Endothelial cell of umbilical vein (primary cell): Measurements from ENCODE around the gene KLK13. TPM values are rescaled to one million over a fixed set of nuclear protein-coding genes. Genes with fewer than 3 reads are reported as not detected.

Experiments used
- BruUV-seq: library from RNA; stranded (reverse); fragments of 400-500 nt; replicated peaks from 2 replicates; lab custom pipeline; 2021; lab: Mats Ljungman, UMichigan
- CTCF ChIA-PET: fragments of 300-600, 350-600 bp; sonication (Branson Sonifier 250); formaldehyde crosslinking; loops from one replicate; lab custom pipeline; 2021; ENCODE audit warnings: antibody characterized with exemption, inconsistent platforms; lab: Charles Lee
- POLR2A ChIA-PET: fragments of 300-600, 350-600 bp; sonication (Branson Sonifier 250); formaldehyde crosslinking; loops from one replicate; lab custom pipeline; 2021; ENCODE audit warnings: antibody characterized with exemption, inconsistent platforms; lab: Charles Lee
- DNase-seq: peaks from one replicate; pipeline ENCODE4 v3.0.0-alpha.2; 2011; ENCODE audit warnings: low read depth, low spot score
- FAIRE-seq: peaks from 2 replicates; lab custom pipeline; 2011; peaks lifted over from hg19 to GRCh38; lab: Jason Lieb, UNC
- H2AFZ ChIP-seq: 2 replicates; pipeline ENCODE4 v1.6.0; 2012; ENCODE audit warnings: low read depth, low read length, control low read depth, inconsistent platforms
- H3K27ac ChIP-seq: 2 replicates; pipeline ENCODE4 v1.5.1; 2011; ENCODE audit warnings: low read depth, mild to moderate bottlenecking, control low read depth, low read length, moderate library complexity; ENCODE audit not compliant: insufficient read depth
- H3K27me3 ChIP-seq, 2 experiments: 2 replicates each; pipeline versions ENCODE4 v1.6.0 to v1.6.1; 2011; ENCODE audit warnings: low read length in 2 of 2, mixed read lengths in 1 of 2; ENCODE audit not compliant: control insufficient read depth in 2 of 2, insufficient read depth in 2 of 2
- H3K36me3 ChIP-seq, 2 experiments: 2 replicates in 1 of 2; 3 replicates in 1 of 2; pipeline ENCODE4 v1.5.1; 2011; ENCODE audit warnings: low read length in 2 of 2, mild to moderate bottlenecking in 1 of 2, moderate library complexity in 1 of 2; ENCODE audit not compliant: control insufficient read depth in 2 of 2, insufficient read depth in 2 of 2; ENCODE audit errors: extremely low read depth in 1 of 2
- H3K4me1 ChIP-seq: 3 replicates; pipeline ENCODE4 v1.5.1; 2011; ENCODE audit warnings: mild to moderate bottlenecking, low read length; ENCODE audit not compliant: control insufficient read depth, insufficient read depth; ENCODE audit errors: extremely low read depth
- H3K4me2 ChIP-seq: 2 replicates; pipeline ENCODE4 v1.6.1; 2011; ENCODE audit warnings: low read length, control low read depth, mixed read lengths; ENCODE audit not compliant: insufficient read depth
- H3K4me3 ChIP-seq, 3 experiments: fragments of 200-600 bp in 1 of 3; sonication (generic), shearing (Covaris generic) in 1 of 3; replicated peaks in 1 of 3; 2 replicates each; pipeline ENCODE4 v1.5.1; 2011 to 2016; ENCODE audit warnings: control low read depth in 3 of 3, low read length in 3 of 3, mild to moderate bottlenecking in 2 of 3, inconsistent platforms in 1 of 3, low read depth in 1 of 3, moderate library complexity in 1 of 3; ENCODE audit not compliant: insufficient read depth in 1 of 3
- H3K79me2 ChIP-seq: 2 replicates; pipeline ENCODE4 v1.6.0; 2012; ENCODE audit warnings: low read length, inconsistent platforms; ENCODE audit not compliant: control insufficient read depth, insufficient read depth
- H3K9ac ChIP-seq: replicated peaks from 2 replicates; pipeline ENCODE3; 2011; ENCODE audit warnings: low read length, control low read depth; ENCODE audit not compliant: insufficient read depth; ENCODE audit errors: extremely low read depth
- H3K9me1 ChIP-seq: replicated peaks from 3 replicates; pipeline ENCODE4 v1.6.0; 2011; ENCODE audit warnings: mild to moderate bottlenecking, low read length; ENCODE audit not compliant: control insufficient read depth, insufficient read depth; ENCODE audit errors: extremely low read depth
- H3K9me3 ChIP-seq: replicated peaks from 2 replicates; pipeline ENCODE4 v1.5.1; 2012; ENCODE audit warnings: low read length, inconsistent platforms; ENCODE audit not compliant: control insufficient read depth, insufficient read depth
- H4K20me1 ChIP-seq: replicated peaks from 2 replicates; pipeline ENCODE3; 2011; ENCODE audit warnings: mild to moderate bottlenecking, low read length; ENCODE audit not compliant: control insufficient read depth, insufficient read depth; ENCODE audit errors: extremely low read depth
- EZH2 ChIP-seq: IDR thresholded peaks from 2 replicates; pipeline ENCODE4 v1.6.1; 2012; ENCODE audit warnings: borderline replicate concordance, low read depth, mild to moderate bottlenecking, moderate library complexity, low read length, inconsistent platforms; ENCODE audit not compliant: severe bottlenecking
- FOS ChIP-seq: IDR thresholded peaks from 2 replicates; pipeline ENCODE4 v1.6.1; 2011; ENCODE audit warnings: mild to moderate bottlenecking, low read length, moderate library complexity, borderline replicate concordance; ENCODE audit not compliant: insufficient read depth
- GATA2 ChIP-seq: IDR thresholded peaks from 2 replicates; pipeline ENCODE4 v1.7.0; 2011; ENCODE audit warnings: low read depth, mild to moderate bottlenecking, moderate library complexity, mixed read lengths, low read length; ENCODE audit not compliant: insufficient read length, insufficient read depth
- JUN ChIP-seq: IDR thresholded peaks from 2 replicates; pipeline ENCODE4 v1.6.1; 2011; ENCODE audit warnings: borderline replicate concordance, low read depth; ENCODE audit not compliant: insufficient read length, insufficient read depth
- MYC ChIP-seq: IDR thresholded peaks from one replicate; pipeline ENCODE4 v1.6.1; 2011; ENCODE audit warnings: mild to moderate bottlenecking, low read depth, low read length
- POLR2A ChIP-seq: IDR thresholded peaks from 2 replicates; pipeline ENCODE4 v1.6.1; 2012; ENCODE audit warnings: low read depth, mild to moderate bottlenecking, control low read depth, low read length
- POLR2AphosphoS5 ChIP-seq: IDR thresholded peaks from 2 replicates; pipeline ENCODE4 v1.6.1; 2012; ENCODE audit warnings: low read depth, mild to moderate bottlenecking, control low read depth, low read length, moderate library complexity; ENCODE audit not compliant: insufficient read depth
- dilution Hi-C: fragments of 300-500 bp; cut with MboI; formaldehyde crosslinking; loops from one replicate; pipeline ENCODE4 v1.15.0; 2019; ENCODE audit warnings: low sequenced_read_pairs; ENCODE audit not compliant: extremely low pct_ligation_motif_present
- intact Hi-C: fragments of 100-400 bp; cut with micrococcal nuclease; formaldehyde crosslinking; loops from one replicate; pipeline ENCODE4 v1.10.0; 2022
- polyA plus RNA-seq, 4 experiments: library from polyadenylated mRNA; depleted of rRNA in 3 of 4; stranded (reverse) in 3 of 4; unstranded in 1 of 4; fragments of >200 nt; gene quantifications; 2 replicates each; pipeline versions ENCODE4 v1.2.1 to v1.2.3, GENCODE V29; 2011 to 2012; ENCODE audit warnings: missing spikeins in 1 of 4
- total RNA-seq: library from RNA; stranded (reverse); gene quantifications from 2 replicates; pipeline ENCODE4 v1.2.3, GENCODE V29; 2021
- TF ChIP-seq, protein P1 (sequence below), 2 donors: IDR thresholded peaks; 1 replicate in 1 of 2; 2 replicates in 1 of 2; pipeline ENCODE4 v1.5.1; 2011; ENCODE audit warnings: low read length in 2 of 2, mild to moderate bottlenecking in 2 of 2, moderate library complexity in 2 of 2, control low read depth in 1 of 2, inconsistent platforms in 1 of 2, low read depth in 1 of 2; ENCODE audit not compliant: insufficient read depth in 1 of 2; ENCODE audit errors: extremely low read depth in 1 of 2
- TF ChIP-seq, protein P2 (sequence below): IDR thresholded peaks from 2 replicates; pipeline ENCODE4 v1.6.1; 2011; ENCODE audit not compliant: insufficient read depth, insufficient read length

Gene KLK13
- total and polyA plus RNA-seq, 2 donors (not counting 3 experiments of a cell fraction or from before 2014, with no cell fraction given): not detected

DNA sequence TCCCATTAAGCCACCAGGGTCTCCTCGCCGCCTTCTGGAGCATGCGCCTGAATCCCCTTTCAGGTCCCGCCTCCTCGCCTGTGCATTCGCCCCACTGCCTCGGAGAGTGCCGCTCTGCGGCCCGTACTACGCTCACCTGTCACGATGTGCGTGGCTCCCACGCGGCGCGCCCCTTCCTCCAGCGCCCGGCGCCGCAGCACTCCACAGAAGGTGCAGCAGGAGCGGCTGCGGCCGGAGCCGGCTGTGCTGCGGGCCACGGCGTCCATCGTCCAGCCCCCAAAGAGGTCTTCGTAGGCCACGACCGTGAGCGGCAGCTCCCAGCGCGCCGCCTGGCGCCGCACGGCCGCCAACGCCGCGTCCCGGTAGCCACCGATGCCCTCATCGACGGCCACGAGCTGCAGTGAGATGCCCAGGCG, 39.0 kb upstream of the KLK13 start:
- Histone ChIP-seq H3K9me1 (no peaks in the 10 kb centered on the region), H3K4me3 (no peak overlapping the region), H3K4me2 (no peak overlapping the region), H3K9me3 (no peaks in the 10 kb centered on the region), H3K27ac (no peak overlapping the region), H3K27me3 (no peaks in the 10 kb centered on the region), H3K4me1 (peaks cover 11% of the 10 kb centered on the region), H3K36me3 (peaks cover 2 to 5% of the 10 kb centered on the region in 2 experiments), H3K9ac (no peak overlapping the region), H3K79me2 (peaks cover 59% of the 10 kb centered on the region), H4K20me1 (no peaks in the 10 kb centered on the region), H2AFZ (no peak overlapping the region)
- dilution Hi-C loops (no loop called here), intact Hi-C loops (no loop called here)
- TF ChIP-seq FOS: no peak
- TF ChIP-seq POLR2AphosphoS5: no peak
- TF ChIP-seq GATA2: no peak
- TF ChIP-seq JUN: no peak
- TF ChIP-seq, protein P1, sequence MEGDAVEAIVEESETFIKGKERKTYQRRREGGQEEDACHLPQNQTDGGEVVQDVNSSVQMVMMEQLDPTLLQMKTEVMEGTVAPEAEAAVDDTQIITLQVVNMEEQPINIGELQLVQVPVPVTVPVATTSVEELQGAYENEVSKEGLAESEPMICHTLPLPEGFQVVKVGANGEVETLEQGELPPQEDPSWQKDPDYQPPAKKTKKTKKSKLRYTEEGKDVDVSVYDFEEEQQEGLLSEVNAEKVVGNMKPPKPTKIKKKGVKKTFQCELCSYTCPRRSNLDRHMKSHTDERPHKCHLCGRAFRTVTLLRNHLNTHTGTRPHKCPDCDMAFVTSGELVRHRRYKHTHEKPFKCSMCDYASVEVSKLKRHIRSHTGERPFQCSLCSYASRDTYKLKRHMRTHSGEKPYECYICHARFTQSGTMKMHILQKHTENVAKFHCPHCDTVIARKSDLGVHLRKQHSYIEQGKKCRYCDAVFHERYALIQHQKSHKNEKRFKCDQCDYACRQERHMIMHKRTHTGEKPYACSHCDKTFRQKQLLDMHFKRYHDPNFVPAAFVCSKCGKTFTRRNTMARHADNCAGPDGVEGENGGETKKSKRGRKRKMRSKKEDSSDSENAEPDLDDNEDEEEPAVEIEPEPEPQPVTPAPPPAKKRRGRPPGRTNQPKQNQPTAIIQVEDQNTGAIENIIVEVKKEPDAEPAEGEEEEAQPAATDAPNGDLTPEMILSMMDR (IDR thresholded peaks at IDR 0.05; ENCODE audit: extremely low read depth in 1 of 2, insufficient read depth in 1 of 2, low read depth in 1 of 2, low read length in 2 of 2): no peak
- TF ChIP-seq, protein P2, sequence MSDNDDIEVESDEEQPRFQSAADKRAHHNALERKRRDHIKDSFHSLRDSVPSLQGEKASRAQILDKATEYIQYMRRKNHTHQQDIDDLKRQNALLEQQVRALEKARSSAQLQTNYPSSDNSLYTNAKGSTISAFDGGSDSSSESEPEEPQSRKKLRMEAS: no peak
- no peak for TF ChIP-seq MYC
- no peak for TF ChIP-seq EZH2
- TF ChIP-seq POLR2A: no peak
- POLR2A ChIA-PET: no interaction called here
- DNase-seq: no peak
- BruUV-seq: no TSS peak
- no peak for FAIRE-seq
- CTCF ChIA-PET: no interaction called here
